ENCODE measurements around the gene CCDC107.

The CCDC107 gene

GRCh38 chr9:35705836-35706430 lies 47.8 kb downstream of the CCDC107 start:
- DNase-seq, result no peak

DNA sequence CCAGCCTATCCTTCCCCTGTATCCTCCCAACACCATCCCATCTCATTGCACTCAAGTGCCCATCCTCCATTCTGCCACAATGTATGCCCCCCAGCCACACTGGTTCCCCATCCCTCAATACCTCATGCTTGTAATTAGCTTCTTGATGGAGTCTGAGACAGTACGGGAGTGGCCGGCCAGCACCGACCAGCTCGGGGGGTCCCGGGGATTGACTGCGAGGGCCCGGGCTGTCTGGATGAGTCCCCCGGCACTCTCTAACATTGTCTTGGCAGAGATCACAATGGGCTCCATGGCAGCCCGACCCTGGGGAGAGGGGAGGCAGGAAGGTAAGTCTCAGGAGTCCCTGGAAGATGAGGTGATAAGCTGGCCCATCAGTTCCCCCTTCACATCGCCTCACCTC lies 48.9 kb downstream of the CCDC107 start:
- no peak for DNase-seq

- no peak for DNase-seq
Observed at GRCh38 chr9:35708146-35708545, 50.1 kb downstream of the CCDC107 start.

- DNase-seq, result no peak
Observed at GRCh38 chr9:35710818-35711500, 52.9 kb downstream of the CCDC107 start.

Data from activated naive CD4-positive, alpha-beta T cell (primary cell).